RPMI7951 (cell line): ENCODE data around the gene GABRE. TPM values are rescaled to one million over a fixed set of nuclear protein-coding genes. Genes with fewer than 3 reads are reported as not detected.

Experiments
- DNase-seq: peaks from one replicate; pipeline ENCODE4 v3.0.0-alpha.2; 2012; ENCODE audit warnings: low read depth
- total RNA-seq: library from RNA; depleted of rRNA; stranded (reverse); fragments of >200 nt; shearing (Covaris generic); gene quantifications from 2 replicates; pipeline ENCODE4 v1.2.3, GENCODE V29; 2014; rRNA removed

Gene GABRE
- total RNA-seq, 1 experiment from 2014 or later: 1.9 TPM

GRCh38 chrX:151970027-151970426 lies 4.4 kb downstream of the GABRE start:
- DNase-seq: no peak

GRCh38 chrX:151966236-151966635 lies 8.2 kb downstream of the GABRE start:
- no peak for DNase-seq

GRCh38 chrX:151962034-151962433 lies 12.4 kb downstream of the GABRE start:
- DNase-seq: no peak

GRCh38 chrX:151958101-151958500 lies 16.4 kb downstream of the GABRE start:
- no peak for DNase-seq

- no peak for DNase-seq
Observed at GRCh38 chrX:151954730-151955129, 19.7 kb downstream of the GABRE start.

- DNase-seq: no peak
Observed at GRCh38 chrX:151938172-151938571, 36.3 kb downstream of the GABRE start.

GRCh38 chrX:151935358-151935757 lies 39.1 kb downstream of the GABRE start:
- DNase-seq: no peak

GRCh38 chrX:151929126-151929525 lies 45.4 kb downstream of the GABRE start:
- peak; percentile 1 for DNase-seq

GRCh38 chrX:151923648-151924047 lies 50.8 kb downstream of the GABRE start:
- no peak for DNase-seq

GRCh38 chrX:151922692-151923091 lies 51.8 kb downstream of the GABRE start:
- no peak for DNase-seq

- no peak for DNase-seq
Observed at GRCh38 chrX:151921866-151922265, 52.6 kb downstream of the GABRE start.

GRCh38 chrX:151921292-151921691 lies 53.2 kb downstream of the GABRE start:
- DNase-seq: no peak

GRCh38 chrX:151920530-151920929 lies 53.9 kb downstream of the GABRE start:
- no peak for DNase-seq

GRCh38 chrX:151920101-151920500 lies 54.4 kb downstream of the GABRE start:
- DNase-seq: no peak

GRCh38 chrX:151919610-151920009 lies 54.9 kb downstream of the GABRE start:
- DNase-seq: no peak

- DNase-seq: peak; percentile 3
Observed at GRCh38 chrX:151918736-151919135, 55.7 kb downstream of the GABRE start.

GRCh38 chrX:151912780-151913179 lies 61.7 kb downstream of the GABRE start, which contains the start of gene MAGEA4:
Gene MAGEA4, plus strand, starts transcription at chrX:151912889. Its CDS starts 10,776 bp downstream, at chrX:151923665.
- no peak for DNase-seq

GRCh38 chrX:151912221-151912620 lies 62.3 kb downstream of the GABRE start:
- no peak for DNase-seq

GRCh38 chrX:151904989-151905388 lies 69.5 kb downstream of the GABRE start:
- DNase-seq: no peak

Other genes starting within 250 kb of the GABRE start
- not detected in 2 replicates for gene CNGA2, start 239.9 kb downstream of the GABRE start, total RNA-seq
- gene MAGEA4, start 61.8 kb downstream of the GABRE start, total RNA-seq: 0.59 and 0.60 TPM in 2 replicates
- gene MAGEA10, start 163.9 kb upstream of the GABRE start, total RNA-seq: 0.60 and 0.88 TPM in 2 replicates